Measurements from ENCODE around the gene RNF2. TPM values are rescaled to one million over a fixed set of nuclear protein-coding genes. Genes with fewer than 3 reads are reported as not detected.

The RNF2 gene
- total and polyA plus RNA-seq, 2 donors from 2014 or later, result 6.7 to 26.0 TPM

DNA sequence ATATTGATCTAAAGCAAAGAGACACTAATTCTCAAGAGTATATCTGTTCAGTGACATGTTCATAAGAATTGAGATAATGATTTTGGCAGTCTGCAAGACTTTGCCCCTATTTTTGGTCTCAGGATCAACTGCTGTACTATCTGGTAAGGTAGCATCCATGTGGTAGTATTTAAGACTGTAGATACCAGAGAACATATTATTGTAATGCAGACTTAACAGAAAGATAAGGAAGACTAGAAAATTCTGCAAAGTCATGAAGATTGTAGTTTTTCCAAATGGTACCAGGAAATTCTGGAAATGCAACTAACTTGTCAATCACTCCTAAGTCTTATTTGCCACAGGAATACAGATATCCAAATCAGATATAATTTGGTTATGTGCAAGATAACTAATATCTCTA is 35.1 kb downstream of the RNF2 start:
- intact Hi-C loops (cut with DNase I), result no loop called here
- no peaks in the 10 kb centered on the region for H3K9me3 ChIP-seq (ENCODE audit: control insufficient read depth in 2 of 3, insufficient read depth in 1 of 3, low read length in 3 of 3)
- H3K27me3 ChIP-seq (ENCODE audit: control insufficient read depth, insufficient read depth, low read length), result no peaks in the 10 kb centered on the region
- DNase-seq (no peak), FAIRE-seq (no peak)
- H3K9ac ChIP-seq (ENCODE audit: low read length in 3 of 3), result no peak overlapping the region
- H3K36me3 ChIP-seq (ENCODE audit: control insufficient read depth in 2 of 3, insufficient read depth in 3 of 3, low read length in 3 of 3), result no peaks in the 10 kb centered on the region
- TF ChIP-seq, protein P1, sequence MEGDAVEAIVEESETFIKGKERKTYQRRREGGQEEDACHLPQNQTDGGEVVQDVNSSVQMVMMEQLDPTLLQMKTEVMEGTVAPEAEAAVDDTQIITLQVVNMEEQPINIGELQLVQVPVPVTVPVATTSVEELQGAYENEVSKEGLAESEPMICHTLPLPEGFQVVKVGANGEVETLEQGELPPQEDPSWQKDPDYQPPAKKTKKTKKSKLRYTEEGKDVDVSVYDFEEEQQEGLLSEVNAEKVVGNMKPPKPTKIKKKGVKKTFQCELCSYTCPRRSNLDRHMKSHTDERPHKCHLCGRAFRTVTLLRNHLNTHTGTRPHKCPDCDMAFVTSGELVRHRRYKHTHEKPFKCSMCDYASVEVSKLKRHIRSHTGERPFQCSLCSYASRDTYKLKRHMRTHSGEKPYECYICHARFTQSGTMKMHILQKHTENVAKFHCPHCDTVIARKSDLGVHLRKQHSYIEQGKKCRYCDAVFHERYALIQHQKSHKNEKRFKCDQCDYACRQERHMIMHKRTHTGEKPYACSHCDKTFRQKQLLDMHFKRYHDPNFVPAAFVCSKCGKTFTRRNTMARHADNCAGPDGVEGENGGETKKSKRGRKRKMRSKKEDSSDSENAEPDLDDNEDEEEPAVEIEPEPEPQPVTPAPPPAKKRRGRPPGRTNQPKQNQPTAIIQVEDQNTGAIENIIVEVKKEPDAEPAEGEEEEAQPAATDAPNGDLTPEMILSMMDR (IDR thresholded peaks at IDR 0.05; ENCODE audit: borderline replicate concordance, extremely low read depth, insufficient read depth), result no peak
- H3K4me1 ChIP-seq (ENCODE audit: control insufficient read depth in 2 of 3, insufficient read depth in 2 of 3, low read depth in 1 of 3, low read length in 3 of 3), result no peaks in the 10 kb centered on the region
- no peak overlapping the region for H3K27ac ChIP-seq (ENCODE audit: low read depth in 2 of 2, low read length in 2 of 2)
- H3K4me3 ChIP-seq (ENCODE audit: low read length in 3 of 3), result no peak overlapping the region

DNA sequence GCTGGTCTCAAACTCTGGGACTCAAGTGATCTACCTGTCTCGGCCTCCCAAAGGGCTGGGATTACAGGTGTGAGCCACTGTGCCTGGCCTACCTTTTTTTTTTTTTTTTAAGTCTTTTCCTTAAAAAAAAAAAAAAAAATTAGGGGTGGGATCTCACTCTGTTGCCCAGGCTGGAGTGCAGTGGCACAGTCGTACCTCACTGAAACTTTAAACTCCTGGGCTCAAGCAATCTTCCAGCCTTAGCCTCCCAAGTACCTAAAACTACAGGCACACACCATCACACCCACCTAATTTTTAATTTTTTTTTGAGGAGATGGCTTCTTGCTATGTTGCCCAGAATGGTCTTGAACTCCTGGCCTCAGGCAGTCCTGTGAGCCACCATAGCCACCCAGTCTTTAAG is 38.5 kb downstream of the RNF2 start:
- DNase-seq (no peak), FAIRE-seq (no peak)
- TF ChIP-seq, protein P1 (IDR thresholded peaks at IDR 0.05; ENCODE audit: borderline replicate concordance, extremely low read depth, insufficient read depth), result no peak
- no peaks in the 10 kb centered on the region for H3K9me3 ChIP-seq (ENCODE audit: control insufficient read depth in 2 of 3, insufficient read depth in 1 of 3, low read length in 3 of 3)
- no peak overlapping the region for H3K27ac ChIP-seq (ENCODE audit: low read depth in 2 of 2, low read length in 2 of 2)
- no peaks in the 10 kb centered on the region for H3K4me1 ChIP-seq (ENCODE audit: control insufficient read depth in 2 of 3, insufficient read depth in 2 of 3, low read depth in 1 of 3, low read length in 3 of 3)
- H3K27me3 ChIP-seq (ENCODE audit: control insufficient read depth, insufficient read depth, low read length), result no peaks in the 10 kb centered on the region
- peaks cover 0 to 5% (median 3%) of the 10 kb centered on the region in 3 donors for H3K36me3 ChIP-seq (ENCODE audit: control insufficient read depth in 2 of 3, insufficient read depth in 3 of 3, low read length in 3 of 3)
- intact Hi-C loops (cut with DNase I), result no loop called here
- H3K9ac ChIP-seq (ENCODE audit: low read length in 3 of 3), result no peak overlapping the region
- no peak overlapping the region for H3K4me3 ChIP-seq (ENCODE audit: low read length in 3 of 3)

DNA sequence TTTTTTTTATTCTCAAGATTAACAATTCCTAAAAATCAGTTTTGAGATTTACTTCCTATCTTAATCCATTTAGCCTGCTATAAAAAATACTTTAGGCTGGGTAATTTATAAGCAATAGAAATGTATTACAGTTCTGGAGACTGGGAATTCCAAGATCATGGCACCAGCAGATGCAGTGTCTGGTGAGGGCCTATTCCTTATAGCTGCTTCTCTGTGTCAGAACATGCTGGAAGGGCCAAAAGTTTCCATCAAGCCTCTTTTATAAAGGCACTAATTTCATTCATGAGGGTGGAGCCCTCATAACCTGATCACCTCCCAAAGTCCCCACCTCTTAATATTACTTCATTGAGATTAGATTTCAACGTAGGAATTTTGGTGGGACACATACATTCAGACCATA is 41.7 kb downstream of the RNF2 start:
- Histone ChIP-seq H3K36me3 (ENCODE audit: control insufficient read depth in 2 of 3, insufficient read depth in 3 of 3, low read length in 3 of 3) (peaks cover 0 to 5% (median 3%) of the 10 kb centered on the region in 3 donors), H3K9me3 (ENCODE audit: control insufficient read depth in 2 of 3, insufficient read depth in 1 of 3, low read length in 3 of 3) (no peaks in the 10 kb centered on the region), H3K9ac (ENCODE audit: low read length in 3 of 3) (no peak overlapping the region), H3K4me3 (ENCODE audit: low read length in 3 of 3) (no peak overlapping the region), H3K27me3 (ENCODE audit: control insufficient read depth, insufficient read depth, low read length) (no peaks in the 10 kb centered on the region), H3K27ac (ENCODE audit: low read depth in 2 of 2, low read length in 2 of 2) (no peak overlapping the region), H3K4me1 (ENCODE audit: control insufficient read depth in 2 of 3, insufficient read depth in 2 of 3, low read depth in 1 of 3, low read length in 3 of 3) (no peaks in the 10 kb centered on the region)
- FAIRE-seq (no peak), DNase-seq (no peak)
- intact Hi-C loops (cut with DNase I), result no loop called here
- TF ChIP-seq, protein P1 (IDR thresholded peaks at IDR 0.05; ENCODE audit: borderline replicate concordance, extremely low read depth, insufficient read depth), result no peak

DNA sequence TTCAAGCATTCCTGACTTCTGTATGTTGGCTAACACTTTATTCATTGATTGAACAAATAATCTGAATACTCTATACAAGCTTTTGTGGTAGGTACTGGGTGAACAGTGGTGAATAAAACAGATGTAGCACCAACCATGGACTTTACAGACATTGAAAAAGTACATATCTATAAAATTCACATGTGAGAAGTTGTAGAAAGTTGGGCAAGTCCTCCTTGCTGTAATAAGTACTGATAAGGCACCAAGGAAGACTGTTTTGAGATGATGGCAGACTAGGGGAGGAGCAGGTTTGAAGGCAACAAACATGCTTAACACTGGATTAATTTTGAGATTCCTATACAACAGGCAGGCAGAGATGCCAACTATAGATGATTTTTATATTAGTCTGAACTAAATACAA is 42.4 kb downstream of the RNF2 start:
- FAIRE-seq, result no peak
- H3K4me3 ChIP-seq (ENCODE audit: low read length in 3 of 3), result no peak overlapping the region
- H3K9ac ChIP-seq (ENCODE audit: low read length in 3 of 3), result no peak overlapping the region
- H3K9me3 ChIP-seq (ENCODE audit: control insufficient read depth in 2 of 3, insufficient read depth in 1 of 3, low read length in 3 of 3), result no peaks in the 10 kb centered on the region
- H3K27ac ChIP-seq (ENCODE audit: low read depth in 2 of 2, low read length in 2 of 2), result no peak overlapping the region
- no peaks in the 10 kb centered on the region for H3K27me3 ChIP-seq (ENCODE audit: control insufficient read depth, insufficient read depth, low read length)
- H3K36me3 ChIP-seq (ENCODE audit: control insufficient read depth in 2 of 3, insufficient read depth in 3 of 3, low read length in 3 of 3), result peaks cover 0 to 5% (median 3%) of the 10 kb centered on the region in 3 donors
- intact Hi-C loops (cut with DNase I), result no loop called here
- no peaks in the 10 kb centered on the region for H3K4me1 ChIP-seq (ENCODE audit: control insufficient read depth in 2 of 3, insufficient read depth in 2 of 3, low read depth in 1 of 3, low read length in 3 of 3)
- TF ChIP-seq, protein P1 (IDR thresholded peaks at IDR 0.05; ENCODE audit: borderline replicate concordance, extremely low read depth, insufficient read depth), result no peak
- DNase-seq, result no peak

Measured in kidney (tissue), 14 donors.